Effector memory CD4-positive, alpha-beta T cell (primary cell): ENCODE measurements around the gene GJC2.

Experiments
- DNase-seq, 3 donors: peaks; one replicate each; pipeline ENCODE4 v3.0.0-alpha.2; 2020
- H3K27ac ChIP-seq: 2 replicates; pipeline ENCODE4 v1.7.0; 2013; ENCODE audit warnings: mild to moderate bottlenecking, low read length, moderate library complexity; ENCODE audit not compliant: insufficient read depth, poor library complexity, severe bottlenecking
- H3K27me3 ChIP-seq: replicated peaks from 2 replicates; pipeline ENCODE4 v1.7.0; 2013; ENCODE audit warnings: mild to moderate bottlenecking, low read length; ENCODE audit not compliant: insufficient read depth, control insufficient read depth, poor library complexity, severe bottlenecking
- H3K36me3 ChIP-seq: 2 replicates; pipeline ENCODE4 v1.7.0; 2013; ENCODE audit warnings: mild to moderate bottlenecking, low read length, moderate library complexity; ENCODE audit not compliant: control insufficient read depth, insufficient read depth
- H3K4me1 ChIP-seq: 2 replicates; pipeline ENCODE4 v1.7.0; 2013; ENCODE audit warnings: low read length, mild to moderate bottlenecking; ENCODE audit not compliant: control insufficient read depth, insufficient read depth, poor library complexity, severe bottlenecking
- H3K4me3 ChIP-seq: 2 replicates; pipeline ENCODE4 v1.7.0; 2013; ENCODE audit warnings: low read length, low read depth, mild to moderate bottlenecking; ENCODE audit not compliant: insufficient read depth, poor library complexity, severe bottlenecking
- H3K9me3 ChIP-seq: 2 replicates; pipeline ENCODE4 v1.7.0; 2013; ENCODE audit warnings: mild to moderate bottlenecking, low read length, moderate library complexity; ENCODE audit not compliant: control insufficient read depth

Gene GJC2

DNA sequence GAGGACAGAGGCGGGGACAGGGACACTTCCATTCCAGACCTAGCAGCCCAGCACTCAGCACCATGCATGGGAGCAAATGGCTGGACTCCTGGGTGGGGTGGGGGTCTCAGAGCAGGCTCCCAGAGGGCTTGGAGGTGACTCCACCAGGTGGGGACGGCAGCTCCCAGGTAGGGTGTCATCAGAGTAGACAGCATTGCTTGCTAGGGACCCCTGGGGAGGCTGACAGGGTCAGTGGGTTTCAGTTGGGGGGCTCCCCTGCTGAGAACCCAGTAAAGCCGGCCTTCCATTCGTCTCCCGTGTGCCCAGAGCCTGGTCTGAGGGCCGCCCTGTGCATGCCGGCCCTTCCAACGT, 4.8 kb upstream of the GJC2 start:
- peaks cover 30% of the 10 kb centered on the region for H3K4me1 ChIP-seq
- no peak for DNase-seq
- no peak overlapping the region for H3K27ac ChIP-seq
- H3K4me3 ChIP-seq = no peak overlapping the region
- H3K27me3 ChIP-seq = no peaks in the 10 kb centered on the region
- no peaks in the 10 kb centered on the region for H3K9me3 ChIP-seq
- peaks cover 45% of the 10 kb centered on the region for H3K36me3 ChIP-seq

DNA sequence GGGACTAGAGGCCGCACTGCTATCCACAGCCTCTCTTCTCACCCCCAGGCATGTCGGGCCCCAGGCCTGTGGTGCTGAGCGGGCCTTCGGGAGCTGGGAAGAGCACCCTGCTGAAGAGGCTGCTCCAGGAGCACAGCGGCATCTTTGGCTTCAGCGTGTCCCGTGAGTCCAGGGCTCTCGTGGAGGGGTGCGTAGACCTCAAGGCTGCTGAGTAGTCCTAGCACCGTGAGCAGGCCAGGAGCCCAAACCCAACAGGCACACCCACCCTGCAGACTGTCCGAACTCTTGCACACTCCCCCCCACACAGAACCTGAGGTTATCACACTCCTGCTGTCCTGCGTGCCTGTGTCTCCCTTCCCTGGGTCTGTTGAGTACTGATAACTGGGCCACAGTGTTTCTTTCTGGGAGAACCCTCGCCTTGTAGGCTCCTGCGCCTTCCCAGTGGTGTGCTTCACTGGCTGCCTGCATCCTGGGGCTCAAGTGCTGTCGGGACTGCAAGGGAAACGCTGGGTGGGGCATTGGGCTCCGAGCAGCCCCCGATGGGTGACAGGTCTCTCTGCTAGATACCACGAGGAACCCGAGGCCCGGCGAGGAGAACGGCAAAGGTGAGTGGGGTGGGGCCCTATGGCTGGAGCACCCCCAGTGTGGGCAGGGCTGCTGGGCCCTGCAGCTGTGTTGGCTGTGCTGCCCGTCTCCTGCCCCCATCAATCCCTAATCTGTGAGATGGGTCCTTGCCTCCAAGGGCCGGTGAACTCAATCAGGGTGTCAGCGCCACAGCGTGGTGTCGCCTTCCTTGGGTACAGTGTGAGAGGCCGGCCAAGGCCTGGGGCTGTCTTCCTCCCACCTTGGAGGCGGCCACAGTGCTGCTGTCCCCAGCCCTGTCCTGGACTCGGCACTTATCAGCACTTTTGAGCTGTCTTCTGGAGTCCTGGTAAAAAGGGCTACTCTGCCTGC, 4.0 kb upstream of the GJC2 start:
- no peak for DNase-seq
- peaks cover 30% of the 10 kb centered on the region for H3K4me1 ChIP-seq
- no peak overlapping the region for H3K4me3 ChIP-seq

DNA sequence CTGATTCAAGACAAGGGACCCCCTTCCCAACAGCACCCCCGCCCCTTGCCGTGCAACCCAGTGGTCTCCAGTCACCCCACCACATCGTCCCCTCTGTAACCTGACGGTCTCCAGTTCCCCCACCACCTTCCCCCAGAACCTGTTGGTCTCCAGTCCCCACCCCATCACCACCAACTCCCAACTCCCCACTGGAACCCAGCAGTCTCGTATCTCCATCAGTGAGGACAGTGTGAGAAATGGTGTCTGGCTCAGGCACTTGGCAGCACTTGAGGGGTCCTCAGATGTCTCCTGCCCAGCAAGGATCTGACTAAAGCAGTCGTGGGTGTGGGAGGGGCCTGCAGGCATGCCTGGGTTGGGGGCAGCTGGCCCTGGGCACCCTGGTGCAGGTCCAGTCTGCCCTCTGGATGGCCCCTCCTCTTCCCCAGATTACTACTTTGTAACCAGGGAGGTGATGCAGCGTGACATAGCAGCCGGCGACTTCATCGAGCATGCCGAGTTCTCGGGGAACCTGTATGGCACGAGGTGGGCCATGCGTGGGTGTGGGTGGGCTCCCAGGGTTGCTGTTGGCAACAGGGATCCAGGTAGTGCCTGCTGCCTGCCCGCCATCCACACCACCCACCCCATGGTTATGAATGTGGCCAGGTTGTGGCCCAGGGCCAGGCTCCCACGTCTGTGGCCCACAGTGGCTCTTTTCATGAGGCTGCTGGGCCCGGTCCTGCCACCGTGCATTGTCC, 3.1 kb upstream of the GJC2 start:
- peaks cover 21% of the 10 kb centered on the region for H3K4me1 ChIP-seq
- H3K9me3 ChIP-seq = no peaks in the 10 kb centered on the region
- no peaks in the 10 kb centered on the region for H3K27me3 ChIP-seq
- no peak overlapping the region for H3K27ac ChIP-seq
- peaks cover 45% of the 10 kb centered on the region for H3K36me3 ChIP-seq
- DNase-seq = no peak
- H3K4me3 ChIP-seq = no peak overlapping the region

More for the DNA sequence above, 4.0 kb upstream of the GJC2 start:
- no peaks in the 10 kb centered on the region for H3K27me3 ChIP-seq
- H3K36me3 ChIP-seq = peaks cover 45% of the 10 kb centered on the region
- H3K9me3 ChIP-seq = no peaks in the 10 kb centered on the region
- H3K27ac ChIP-seq = no peak overlapping the region

DNA sequence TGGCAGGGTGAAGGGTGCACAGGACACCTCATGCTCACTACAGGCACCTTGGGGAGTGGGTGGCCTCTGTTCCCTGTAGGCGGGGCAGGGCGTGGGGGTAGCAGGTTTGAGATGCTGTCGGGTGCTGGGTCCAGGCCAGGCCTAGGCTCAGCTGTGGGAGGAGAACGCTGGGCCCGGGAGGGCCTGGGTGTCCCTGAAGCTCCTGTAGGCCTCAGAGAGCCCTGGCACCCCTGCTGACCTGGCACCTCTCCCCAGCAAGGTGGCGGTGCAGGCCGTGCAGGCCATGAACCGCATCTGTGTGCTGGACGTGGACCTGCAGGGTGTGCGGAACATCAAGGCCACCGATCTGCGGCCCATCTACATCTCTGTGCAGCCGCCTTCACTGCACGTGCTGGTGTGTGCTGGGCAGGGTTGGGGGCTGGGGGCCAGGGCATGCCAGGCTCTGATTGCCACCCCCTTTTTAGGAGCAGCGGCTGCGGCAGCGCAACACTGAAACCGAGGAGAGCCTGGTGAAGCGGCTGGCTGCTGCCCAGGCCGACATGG, 2.5 kb upstream of the GJC2 start:
- no peaks in the 10 kb centered on the region for H3K27me3 ChIP-seq
- no peak overlapping the region for H3K4me3 ChIP-seq
- no peaks in the 10 kb centered on the region for H3K9me3 ChIP-seq
- H3K27ac ChIP-seq = no peak overlapping the region
- DNase-seq = no peak
- peaks cover 45% of the 10 kb centered on the region for H3K36me3 ChIP-seq
- peaks cover 15% of the 10 kb centered on the region for H3K4me1 ChIP-seq

DNA sequence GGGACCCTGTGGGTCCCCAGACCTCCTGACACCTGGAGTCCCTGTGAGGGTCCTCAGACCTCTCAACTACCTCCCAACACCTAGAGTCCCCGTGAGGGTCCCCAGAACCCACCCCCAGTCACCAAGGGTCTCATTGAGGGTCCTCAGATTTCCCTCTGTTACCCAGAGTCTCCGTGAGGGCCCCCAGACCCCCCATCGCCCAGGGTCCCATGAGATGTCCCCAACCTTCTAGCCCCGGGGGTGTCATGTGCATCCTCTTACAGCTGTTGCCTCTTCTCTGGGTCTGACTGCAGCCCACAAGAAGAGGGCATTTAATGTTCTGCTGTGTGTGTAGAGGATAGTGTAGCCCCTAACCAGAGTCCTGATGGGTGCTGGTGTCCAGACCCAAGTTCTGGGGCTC, 2.0 kb upstream of the GJC2 start:
- Histone ChIP-seq H3K9me3 (no peaks in the 10 kb centered on the region), H3K4me3 (no peak overlapping the region), H3K36me3 (peaks cover 45% of the 10 kb centered on the region), H3K27ac (no peak overlapping the region), H3K27me3 (no peaks in the 10 kb centered on the region), H3K4me1 (peaks cover 9% of the 10 kb centered on the region)
- no peak for DNase-seq

- Histone ChIP-seq H3K9me3 (no peaks in the 10 kb centered on the region), H3K27me3 (no peaks in the 10 kb centered on the region), H3K4me3 (no peak overlapping the region), H3K36me3 (peaks cover 45% of the 10 kb centered on the region), H3K27ac (no peak overlapping the region), H3K4me1 (peaks cover 4% of the 10 kb centered on the region)
- no peak for DNase-seq
These were observed 1.4 kb upstream of the GJC2 start for GRCh38 chr1:228148196-228148861.

DNA sequence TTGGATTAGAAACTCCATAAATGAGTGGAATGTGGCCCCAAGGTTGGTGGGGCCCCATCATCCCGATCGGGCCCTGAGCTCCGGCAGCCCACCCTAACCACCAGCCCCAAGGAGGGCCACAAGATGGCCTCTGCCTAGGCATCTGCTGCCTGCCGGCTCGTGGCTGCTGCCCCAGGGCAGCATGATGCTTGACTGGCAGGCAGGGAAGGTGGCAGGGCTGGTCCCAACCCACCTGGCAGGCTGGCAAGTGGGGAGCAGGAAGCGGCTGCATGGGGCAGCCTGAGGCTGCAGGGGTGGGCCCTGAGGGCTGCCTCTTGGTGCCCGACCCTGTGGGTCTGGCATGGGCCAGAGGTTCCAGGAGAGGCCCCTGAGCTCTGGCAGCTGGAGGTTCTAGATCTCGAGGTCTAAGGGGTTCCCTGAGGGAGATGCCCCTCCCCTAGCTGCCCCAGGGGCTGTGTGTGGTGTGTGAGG, 760 bp upstream of the GJC2 start:
- no peak for DNase-seq
- Histone ChIP-seq H3K4me3 (no peak overlapping the region), H3K4me1 (no peaks in the 10 kb centered on the region), H3K27ac (no peak overlapping the region), H3K27me3 (no peaks in the 10 kb centered on the region), H3K9me3 (no peaks in the 10 kb centered on the region), H3K36me3 (peaks cover 45% of the 10 kb centered on the region)

- peaks cover 45% of the 10 kb centered on the region for H3K36me3 ChIP-seq
- no peak overlapping the region for H3K4me3 ChIP-seq
- no peak overlapping the region for H3K27ac ChIP-seq
- no peaks in the 10 kb centered on the region for H3K27me3 ChIP-seq
- DNase-seq = no peak
- H3K4me1 ChIP-seq = no peaks in the 10 kb centered on the region
- H3K9me3 ChIP-seq = no peaks in the 10 kb centered on the region
These were observed 360 bp downstream of the GJC2 start for GRCh38 chr1:228150120-228150460.

DNA sequence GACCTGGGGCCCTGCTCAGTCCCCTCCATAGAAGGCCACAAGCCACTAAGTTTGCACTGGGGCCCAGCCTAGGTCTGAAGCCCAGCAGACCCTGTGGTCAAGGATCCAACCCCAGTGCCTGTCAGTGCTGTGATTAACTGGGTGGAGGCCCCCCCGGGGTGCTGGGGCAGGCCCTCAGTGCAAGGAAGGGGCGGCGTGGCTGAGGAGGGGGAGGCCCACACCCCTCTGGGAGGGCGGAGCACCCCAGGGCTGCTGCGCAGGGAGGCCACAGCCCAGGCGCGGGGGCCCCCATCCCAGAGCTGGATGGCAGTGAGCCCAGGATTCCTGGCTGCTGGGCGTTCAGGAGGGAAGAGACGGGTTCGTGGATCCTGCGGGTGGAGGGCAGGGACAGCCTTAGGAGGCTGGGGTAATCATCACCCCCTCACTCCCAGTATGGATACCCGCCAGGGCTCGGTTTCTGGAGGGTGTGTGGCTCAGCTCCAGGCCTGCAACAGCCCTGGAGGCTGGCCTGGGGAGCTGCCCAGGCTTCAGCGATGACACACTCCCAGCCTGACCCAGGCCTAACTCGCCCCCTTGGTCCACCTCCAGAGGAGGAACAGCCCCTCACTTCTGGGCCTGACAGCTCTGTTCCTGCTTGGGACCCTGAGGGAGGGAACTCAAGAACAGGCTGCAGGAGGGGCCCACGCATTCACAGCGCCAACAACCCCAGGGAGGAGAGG, 890 bp downstream of the GJC2 start:
- no peaks in the 10 kb centered on the region for H3K4me1 ChIP-seq
- H3K27me3 ChIP-seq = no peaks in the 10 kb centered on the region
- H3K27ac ChIP-seq = no peak overlapping the region
- no peak overlapping the region for H3K4me3 ChIP-seq
- peaks cover 43% of the 10 kb centered on the region for H3K36me3 ChIP-seq
- DNase-seq = no peak
- H3K9me3 ChIP-seq = no peaks in the 10 kb centered on the region
